Ascending aorta (tissue), 2 donors: ENCODE results near the gene NDFIP2. TPM values are rescaled to one million over a fixed set of nuclear protein-coding genes. Genes with fewer than 3 reads are reported as not detected.

Experiments used
- DNase-seq, 2 donors: peaks; one replicate each; pipeline ENCODE4 v3.0.0-alpha.2; 2019; ENCODE audit warnings: low spot score in 2 of 2
- H3K27ac ChIP-seq, 2 donors: fragments of 200-600 bp; sonication (generic); one replicate each; pipeline ENCODE4 v1.5.1; 2016 to 2017; ENCODE audit warnings: mild to moderate bottlenecking in 1 of 2
- H3K27me3 ChIP-seq: fragments of 200-600 bp; sonication (generic); one replicate; pipeline ENCODE4 v1.5.1; 2017
- H3K36me3 ChIP-seq, 2 donors: fragments of 200-600 bp; sonication (generic); one replicate each; pipeline ENCODE4 v1.5.1; 2016
- H3K4me1 ChIP-seq, 2 donors: fragments of 200-600 bp; sonication (generic); one replicate each; pipeline ENCODE4 v1.5.1; 2016 to 2017; ENCODE audit warnings: mild to moderate bottlenecking in 1 of 2
- H3K4me3 ChIP-seq, 2 donors: fragments of 200-600 bp; sonication (generic); one replicate each; pipeline ENCODE4 v1.5.1; 2016 to 2017; ENCODE audit warnings: mild to moderate bottlenecking in 1 of 2
- H3K9me3 ChIP-seq, 2 donors: fragments of 200-600 bp; sonication (generic); one replicate each; pipeline ENCODE4 v1.5.1; 2016
- CTCF ChIP-seq, 3 experiments: fragments of 200-600 bp in 2 of 3; fragments of 450-650 bp in 1 of 3; sonication (generic) in 2 of 3; IDR thresholded peaks; one replicate each; pipeline ENCODE4 v1.5.1; 2016 to 2019; ENCODE audit warnings: antibody characterized with exemption in 3 of 3, mild to moderate bottlenecking in 1 of 3, moderate library complexity in 1 of 3
- intact Hi-C: fragments of 100-400 bp; cut with DNase I; formaldehyde crosslinking; loops from one replicate; pipeline ENCODE4 v1.15.1; 2023
- total RNA-seq: library from RNA; depleted of rRNA; stranded (reverse); fragments of >200 nt; gene quantifications from one replicate; pipeline ENCODE4 v1.1.0, GENCODE V29; 2016

Gene NDFIP2
- total RNA-seq, 1 donor from 2014 or later: 16.6 TPM

- TF ChIP-seq CTCF (IDR thresholded peaks at IDR 0.05): no peak
- intact Hi-C loops: no loop called here
These were observed 33.8 kb upstream of the NDFIP2 start for GRCh38 chr13:79447141-79447540.

GRCh38 chr13:79447741-79448140 lies 33.2 kb upstream of the NDFIP2 start:
- no peak for DNase-seq
- intact Hi-C loops: no loop called here
- TF ChIP-seq CTCF (IDR thresholded peaks at IDR 0.05): no peak
- H3K4me3 ChIP-seq: no peak overlapping the region
- H3K9me3 ChIP-seq: no peaks in the 10 kb centered on the region
- H3K4me1 ChIP-seq: no peaks in the 10 kb centered on the region
- no peaks in the 10 kb centered on the region for H3K36me3 ChIP-seq
- H3K27ac ChIP-seq: no peak overlapping the region
- H3K27me3 ChIP-seq: no peaks in the 10 kb centered on the region

More at GRCh38 chr13:79447141-79447540, 33.8 kb upstream of the NDFIP2 start:
- Histone ChIP-seq H3K27ac (no peak overlapping the region), H3K36me3 (no peaks in the 10 kb centered on the region), H3K27me3 (no peaks in the 10 kb centered on the region), H3K9me3 (no peaks in the 10 kb centered on the region), H3K4me3 (no peak overlapping the region), H3K4me1 (no peaks in the 10 kb centered on the region)
- DNase-seq: no peak

- H3K4me3 ChIP-seq: no peak overlapping the region
- no peak for DNase-seq
- H3K9me3 ChIP-seq: no peaks in the 10 kb centered on the region
- H3K36me3 ChIP-seq: no peaks in the 10 kb centered on the region
- no peaks in the 10 kb centered on the region for H3K27me3 ChIP-seq
- TF ChIP-seq CTCF (IDR thresholded peaks at IDR 0.05): no peak
- H3K27ac ChIP-seq: no peak overlapping the region
- intact Hi-C loops: no loop called here
- no peaks in the 10 kb centered on the region for H3K4me1 ChIP-seq
These were observed 32.5 kb upstream of the NDFIP2 start for GRCh38 chr13:79448413-79448812.

- H3K4me1 ChIP-seq: no peaks in the 10 kb centered on the region
- H3K4me3 ChIP-seq: no peak overlapping the region
- no peak overlapping the region for H3K27ac ChIP-seq
- no peak for TF ChIP-seq CTCF (IDR thresholded peaks at IDR 0.05)
- H3K9me3 ChIP-seq: no peaks in the 10 kb centered on the region
- DNase-seq: no peak
- no peaks in the 10 kb centered on the region for H3K36me3 ChIP-seq
- H3K27me3 ChIP-seq: no peaks in the 10 kb centered on the region
- intact Hi-C loops: no loop called here
These were observed 30.8 kb upstream of the NDFIP2 start for GRCh38 chr13:79450110-79450509.

- no peaks in the 10 kb centered on the region for H3K4me1 ChIP-seq
- H3K27ac ChIP-seq: no peak overlapping the region
- TF ChIP-seq CTCF (IDR thresholded peaks at IDR 0.05): no peak
- H3K9me3 ChIP-seq: no peaks in the 10 kb centered on the region
- no peak for DNase-seq
- H3K27me3 ChIP-seq: no peaks in the 10 kb centered on the region
- intact Hi-C loops: no loop called here
- no peaks in the 10 kb centered on the region for H3K36me3 ChIP-seq
- no peak overlapping the region for H3K4me3 ChIP-seq
These were observed 29.4 kb upstream of the NDFIP2 start for GRCh38 chr13:79451500-79451962.
